SK-N-SH treated with all-trans-retinoic acid at 6 μM for 48 hours (cell line): ENCODE results near the gene RASD2.

Source experiments
- CSDC2 ChIP-seq: fragments of 250-450 bp; sonication (Bioruptor Pico); IDR thresholded peaks from 2 replicates; pipeline ENCODE4 v1.5.0; 2020; ENCODE audit warnings: mild to moderate bottlenecking, moderate library complexity
- ZFP30 ChIP-seq: fragments of 450-650 bp; formaldehyde crosslinking; IDR thresholded peaks from 2 replicates; pipeline ENCODE4 v1.5.0; 2022; ENCODE audit warnings: mild to moderate bottlenecking, moderate library complexity
- ZNF70 ChIP-seq: fragments of 450-650 bp; formaldehyde crosslinking; IDR thresholded peaks from 2 replicates; pipeline ENCODE4 v1.5.0; 2020; ENCODE audit warnings: mild to moderate bottlenecking, moderate library complexity

DNA sequence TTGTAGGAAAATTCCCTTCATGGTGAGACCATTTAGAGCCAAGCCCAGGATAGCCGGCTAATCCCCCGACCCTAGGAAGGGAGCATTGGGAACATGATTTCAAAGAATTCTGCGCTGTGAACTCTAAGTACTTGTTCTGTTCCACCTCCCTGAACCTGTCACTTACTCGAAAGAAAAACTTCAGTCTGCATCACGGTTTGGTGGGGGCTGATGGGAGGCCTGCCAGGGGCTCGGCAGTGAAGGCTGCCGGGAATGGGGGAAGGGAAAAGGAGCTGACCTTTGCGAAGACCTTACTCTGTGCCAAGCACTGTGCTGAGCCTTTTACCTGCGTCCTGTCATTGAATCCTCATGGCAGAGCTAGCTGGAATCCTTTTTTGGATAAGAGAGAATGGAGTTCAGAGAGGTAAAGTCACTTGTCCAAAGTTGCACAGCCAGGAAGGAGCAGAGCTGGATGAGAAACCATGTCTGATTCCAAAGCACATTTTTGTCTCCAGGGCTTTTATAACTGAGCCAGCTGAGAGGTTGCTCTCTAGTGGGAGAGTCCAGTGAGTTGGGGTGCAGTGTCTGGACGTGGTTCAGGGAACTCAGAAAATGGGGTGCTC lies 15.4 kb downstream of the RASD2 start:
- TF ChIP-seq CSDC2 (no peak), ZFP30 (CRISPR knock-in tag) (no peak), ZNF70 (CRISPR knock-in tag) (no peak)
